Measurements from ENCODE around the gene G3BP2.

Gene G3BP2

DNA sequence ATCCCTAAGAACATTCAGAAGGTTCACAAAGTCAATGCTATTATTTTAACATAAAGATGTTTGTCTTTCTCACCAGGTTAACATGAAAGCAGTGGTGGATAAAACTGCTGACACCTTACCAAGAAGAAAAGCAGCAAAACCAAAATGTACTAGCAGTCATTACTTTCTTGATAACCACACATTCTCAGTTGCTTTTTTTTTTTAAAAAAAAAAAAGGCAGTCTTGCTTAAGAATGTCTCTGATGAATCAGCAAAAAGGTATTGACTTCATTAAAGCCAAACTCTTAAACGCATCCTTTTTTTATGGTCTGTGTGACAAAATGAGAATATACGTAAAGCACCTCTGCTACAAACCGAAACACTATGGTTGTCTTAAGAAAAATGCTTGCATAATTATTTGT, 74.8 kb downstream of the G3BP2 start:
- DNase-seq (ENCODE audit: low spot score), result no peak
- Mint-ChIP-seq H3K27ac (no peak overlapping the region), H3K27me3 (ENCODE audit: low read depth) (peaks cover 6% of the 10 kb centered on the region), H3K4me1 (ENCODE audit: low read depth) (peaks cover 2% of the 10 kb centered on the region), H3K4me3 (no peak overlapping the region), H3K9me3 (no peaks in the 10 kb centered on the region), H3K36me3 (ENCODE audit: low read depth) (no peaks in the 10 kb centered on the region)

DNA sequence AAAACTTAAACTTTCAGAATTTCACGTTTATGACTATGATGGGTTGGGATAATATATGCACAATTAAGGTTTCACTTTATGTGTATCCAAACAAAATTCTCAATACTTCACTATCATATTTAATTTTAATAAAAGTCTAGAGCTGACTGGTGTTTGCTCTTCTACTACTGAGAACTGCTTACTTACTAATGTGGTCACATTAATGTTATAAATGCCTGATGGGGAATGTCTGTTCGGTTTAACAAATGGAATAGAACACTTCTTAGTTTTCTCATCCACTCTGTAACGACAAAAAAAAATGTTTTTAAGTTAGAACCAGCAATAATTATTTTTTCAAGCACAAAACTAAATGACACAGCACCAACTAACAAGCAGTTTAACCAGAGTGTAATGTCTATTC, 77.2 kb downstream of the G3BP2 start:
- Mint-ChIP-seq H3K4me3 (no peak overlapping the region), H3K27ac (no peak overlapping the region), H3K36me3 (ENCODE audit: low read depth) (no peaks in the 10 kb centered on the region), H3K9me3 (no peaks in the 10 kb centered on the region), H3K4me1 (ENCODE audit: low read depth) (peaks cover 2% of the 10 kb centered on the region), H3K27me3 (ENCODE audit: low read depth) (peaks cover 6% of the 10 kb centered on the region)
- DNase-seq (ENCODE audit: low spot score), result no peak

DNA sequence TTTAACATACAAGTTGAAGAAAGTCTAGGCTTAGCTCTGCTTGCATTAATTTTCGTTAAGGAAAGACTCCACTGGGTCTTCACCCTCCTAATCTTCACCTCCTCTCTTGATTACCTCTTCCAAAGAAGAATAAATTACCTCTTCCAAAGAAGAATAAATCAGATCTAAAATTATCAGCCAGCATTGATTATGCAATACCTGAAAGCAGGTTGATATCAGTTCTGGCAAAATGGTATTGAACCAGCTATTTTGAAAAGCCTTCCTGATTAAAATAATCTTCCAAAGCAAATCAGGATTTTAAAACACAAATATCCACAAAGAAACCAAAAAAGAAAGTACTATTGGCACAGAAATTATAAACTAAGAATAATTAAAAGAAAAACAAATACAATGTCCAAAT, 79.8 kb downstream of the G3BP2 start:
- Mint-ChIP-seq H3K27ac (no peak overlapping the region), H3K9me3 (no peaks in the 10 kb centered on the region), H3K4me3 (no peak overlapping the region), H3K36me3 (ENCODE audit: low read depth) (no peaks in the 10 kb centered on the region), H3K27me3 (ENCODE audit: low read depth) (peaks cover 2% of the 10 kb centered on the region), H3K4me1 (ENCODE audit: low read depth) (peaks cover 2% of the 10 kb centered on the region)
- no peak for DNase-seq (ENCODE audit: low spot score)

Data from T-helper 2 cell treated with Interferon-gamma antibody and Interleukin-4, amounts not matched to agents 5 μg/mL and 100 μg/mL, for 36 hours (primary cell).